Measurements from ENCODE around the gene RFT1. TPM values are rescaled to one million over a fixed set of nuclear protein-coding genes. Genes with fewer than 3 reads are reported as not detected.
A peak's percentile ranks its signal among the peaks of the same experiment; 100 is the strongest.

The RFT1 gene
- polyA plus RNA-seq, 3 donors, result 8.2 to 34.9 (median 25.6) TPM

- intact Hi-C loops (cut with micrococcal nuclease), result loop anchor here in 1 of 2 donors (5.0 kb wide), 2 partner anchors 40 to 150 kb away; no protein-coding TSS in a partner anchor
Observed at GRCh38 chr3:53101956-53102355, 28.3 kb downstream of the RFT1 start.

DNA sequence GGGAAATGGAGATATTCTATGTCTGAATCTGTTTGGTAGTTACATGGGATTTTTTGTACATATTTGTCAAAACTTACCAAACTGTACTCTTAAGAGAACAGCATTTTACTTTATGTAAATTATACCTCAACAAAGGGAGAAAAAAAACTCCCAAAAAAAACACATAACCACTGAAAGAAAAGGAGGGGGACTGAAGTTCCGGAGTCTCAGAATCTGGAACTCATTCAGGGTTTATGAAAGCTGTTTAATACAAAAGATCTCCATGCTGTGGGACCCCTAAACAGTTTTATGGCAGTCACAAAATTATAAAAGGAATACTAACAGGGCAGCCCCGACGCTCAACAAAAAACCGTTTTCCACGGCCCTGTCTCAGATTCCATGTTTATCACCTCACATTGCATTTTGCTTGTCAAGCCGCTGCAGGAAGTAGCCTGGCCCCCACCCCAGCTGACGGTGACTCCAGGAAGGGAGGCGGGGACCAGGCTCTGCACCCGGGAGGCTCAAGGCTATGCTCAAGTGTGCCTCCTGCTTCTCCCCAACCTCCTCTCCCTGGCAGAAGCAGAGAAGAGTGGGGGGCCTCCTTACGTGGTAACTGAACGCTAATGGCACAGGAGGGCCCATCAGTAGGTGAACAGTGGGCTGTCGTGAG lies 29.3 kb downstream of the RFT1 start:
- no peak overlapping the region for H3K9ac ChIP-seq (ENCODE audit: insufficient read depth, low read length, poor library complexity, severe bottlenecking)
- no peaks in the 10 kb centered on the region for H3K27me3 ChIP-seq (ENCODE audit: control insufficient read depth in 2 of 2, insufficient read depth in 2 of 2, low read length in 2 of 2)
- no peaks in the 10 kb centered on the region for H4K20me1 ChIP-seq (ENCODE audit: insufficient read depth, low read length)
- TF ChIP-seq, protein P1, sequence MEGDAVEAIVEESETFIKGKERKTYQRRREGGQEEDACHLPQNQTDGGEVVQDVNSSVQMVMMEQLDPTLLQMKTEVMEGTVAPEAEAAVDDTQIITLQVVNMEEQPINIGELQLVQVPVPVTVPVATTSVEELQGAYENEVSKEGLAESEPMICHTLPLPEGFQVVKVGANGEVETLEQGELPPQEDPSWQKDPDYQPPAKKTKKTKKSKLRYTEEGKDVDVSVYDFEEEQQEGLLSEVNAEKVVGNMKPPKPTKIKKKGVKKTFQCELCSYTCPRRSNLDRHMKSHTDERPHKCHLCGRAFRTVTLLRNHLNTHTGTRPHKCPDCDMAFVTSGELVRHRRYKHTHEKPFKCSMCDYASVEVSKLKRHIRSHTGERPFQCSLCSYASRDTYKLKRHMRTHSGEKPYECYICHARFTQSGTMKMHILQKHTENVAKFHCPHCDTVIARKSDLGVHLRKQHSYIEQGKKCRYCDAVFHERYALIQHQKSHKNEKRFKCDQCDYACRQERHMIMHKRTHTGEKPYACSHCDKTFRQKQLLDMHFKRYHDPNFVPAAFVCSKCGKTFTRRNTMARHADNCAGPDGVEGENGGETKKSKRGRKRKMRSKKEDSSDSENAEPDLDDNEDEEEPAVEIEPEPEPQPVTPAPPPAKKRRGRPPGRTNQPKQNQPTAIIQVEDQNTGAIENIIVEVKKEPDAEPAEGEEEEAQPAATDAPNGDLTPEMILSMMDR (IDR thresholded peaks at IDR 0.05), result no peak
- H3K27me3 Mint-ChIP-seq (ENCODE audit: low read depth in 3 of 3), result peaks cover 0 to 2% (median 0%) of the 10 kb centered on the region in 3 donors
- H3K9me3 Mint-ChIP-seq, result no peaks in the 10 kb centered on the region
- no peak overlapping the region for H3K4me3 ChIP-seq (replicated peaks in 1 of 3; ENCODE audit: low read depth in 2 of 3, low read length in 3 of 3)
- peaks cover 37 to 39% of the 10 kb centered on the region in 2 donors for H3K4me1 ChIP-seq (ENCODE audit: control insufficient read depth in 1 of 2, insufficient read depth in 2 of 2, low read length in 2 of 2)
- intact Hi-C loops (cut with micrococcal nuclease), result loop anchor here in 1 of 2 donors (5.0 kb wide), 2 partner anchors 41 to 151 kb away; no protein-coding TSS in a partner anchor
- H3K27ac ChIP-seq (ENCODE audit: low read depth in 1 of 2, low read length in 2 of 2), result no peak overlapping the region
- H3K9me3 ChIP-seq (replicated peaks in 1 of 2; ENCODE audit: control insufficient read depth in 1 of 2, insufficient read depth in 1 of 2, low read length in 2 of 2), result no peaks in the 10 kb centered on the region
- no peaks in the 10 kb centered on the region for H3K79me2 ChIP-seq (ENCODE audit: insufficient read depth, low read length)
- no peak overlapping the region for H3K4me3 Mint-ChIP-seq
- peak overlapping the region in 2 of 7 donors; percentile 15 to 16 for H3K27ac Mint-ChIP-seq
- H3K4me1 Mint-ChIP-seq, result peaks cover 43% of the 10 kb centered on the region
- 84% methylated on average over 9 of the region's 12 CpGs for WGBS (ENCODE audit: insufficient coverage)
- no peak overlapping the region for H3K4me2 ChIP-seq (replicated peaks; ENCODE audit: extremely low read depth, low read length, poor library complexity, severe bottlenecking)
- DNase-seq, result no peak
- peaks cover 37 to 75% of the 10 kb centered on the region in 2 donors for H3K36me3 Mint-ChIP-seq
- H3K36me3 ChIP-seq (replicated peaks in 1 of 2; ENCODE audit: control insufficient read depth in 1 of 2, insufficient read depth in 2 of 2, low read length in 2 of 2), result peaks cover 15 to 56% of the 10 kb centered on the region in 2 donors
- no peak overlapping the region for H2AFZ ChIP-seq (ENCODE audit: insufficient read depth, low read depth, low read length, poor library complexity, severe bottlenecking)

More at GRCh38 chr3:53101956-53102355, 28.3 kb downstream of the RFT1 start:
- peaks cover 37 to 39% of the 10 kb centered on the region in 2 donors for H3K4me1 ChIP-seq (ENCODE audit: control insufficient read depth in 1 of 2, insufficient read depth in 2 of 2, low read length in 2 of 2)
- H3K9me3 ChIP-seq (replicated peaks in 1 of 2; ENCODE audit: control insufficient read depth in 1 of 2, insufficient read depth in 1 of 2, low read length in 2 of 2), result no peaks in the 10 kb centered on the region
- no peak for DNase-seq
- H3K9me3 Mint-ChIP-seq, result no peaks in the 10 kb centered on the region
- peak overlapping the region; percentile 90 to 98 (median 94) for H3K27ac Mint-ChIP-seq
- H3K4me3 Mint-ChIP-seq, result no peak overlapping the region
- H3K27ac ChIP-seq (ENCODE audit: low read depth in 1 of 2, low read length in 2 of 2), result peak overlapping the region; percentile 66 to 81
- 98% methylated on average over 9 of the region's 12 CpGs for WGBS (ENCODE audit: insufficient coverage)
- no peaks in the 10 kb centered on the region for H4K20me1 ChIP-seq (ENCODE audit: insufficient read depth, low read length)
- H3K9ac ChIP-seq (ENCODE audit: insufficient read depth, low read length, poor library complexity, severe bottlenecking), result peak overlapping the region; percentile 12
- H3K27me3 ChIP-seq (ENCODE audit: control insufficient read depth in 2 of 2, insufficient read depth in 2 of 2, low read length in 2 of 2), result no peaks in the 10 kb centered on the region
- H3K4me3 ChIP-seq (replicated peaks in 1 of 3; ENCODE audit: low read depth in 2 of 3, low read length in 3 of 3), result no peak overlapping the region
- peak overlapping the region; percentile 55 for H3K4me2 ChIP-seq (replicated peaks; ENCODE audit: extremely low read depth, low read length, poor library complexity, severe bottlenecking)
- TF ChIP-seq, protein P1 (IDR thresholded peaks at IDR 0.05), result no peak
- peaks cover 0 to 2% (median 0%) of the 10 kb centered on the region in 3 donors for H3K27me3 Mint-ChIP-seq (ENCODE audit: low read depth in 3 of 3)
- H3K36me3 Mint-ChIP-seq, result peaks cover 43 to 71% of the 10 kb centered on the region in 2 donors
- H3K36me3 ChIP-seq (replicated peaks in 1 of 2; ENCODE audit: control insufficient read depth in 1 of 2, insufficient read depth in 2 of 2, low read length in 2 of 2), result peaks cover 20 to 53% of the 10 kb centered on the region in 2 donors
- H2AFZ ChIP-seq (ENCODE audit: insufficient read depth, low read depth, low read length, poor library complexity, severe bottlenecking), result no peak overlapping the region
- peaks cover 43% of the 10 kb centered on the region for H3K4me1 Mint-ChIP-seq
- no peaks in the 10 kb centered on the region for H3K79me2 ChIP-seq (ENCODE audit: insufficient read depth, low read length)

All from CD14-positive monocyte (primary cell).